ENCODE data around the gene EFEMP1.

GRCh38 chr2:55865096-55865835 lies 58.3 kb downstream of the EFEMP1 start:
- TF ChIP-seq, protein P1, sequence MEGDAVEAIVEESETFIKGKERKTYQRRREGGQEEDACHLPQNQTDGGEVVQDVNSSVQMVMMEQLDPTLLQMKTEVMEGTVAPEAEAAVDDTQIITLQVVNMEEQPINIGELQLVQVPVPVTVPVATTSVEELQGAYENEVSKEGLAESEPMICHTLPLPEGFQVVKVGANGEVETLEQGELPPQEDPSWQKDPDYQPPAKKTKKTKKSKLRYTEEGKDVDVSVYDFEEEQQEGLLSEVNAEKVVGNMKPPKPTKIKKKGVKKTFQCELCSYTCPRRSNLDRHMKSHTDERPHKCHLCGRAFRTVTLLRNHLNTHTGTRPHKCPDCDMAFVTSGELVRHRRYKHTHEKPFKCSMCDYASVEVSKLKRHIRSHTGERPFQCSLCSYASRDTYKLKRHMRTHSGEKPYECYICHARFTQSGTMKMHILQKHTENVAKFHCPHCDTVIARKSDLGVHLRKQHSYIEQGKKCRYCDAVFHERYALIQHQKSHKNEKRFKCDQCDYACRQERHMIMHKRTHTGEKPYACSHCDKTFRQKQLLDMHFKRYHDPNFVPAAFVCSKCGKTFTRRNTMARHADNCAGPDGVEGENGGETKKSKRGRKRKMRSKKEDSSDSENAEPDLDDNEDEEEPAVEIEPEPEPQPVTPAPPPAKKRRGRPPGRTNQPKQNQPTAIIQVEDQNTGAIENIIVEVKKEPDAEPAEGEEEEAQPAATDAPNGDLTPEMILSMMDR (IDR thresholded peaks at IDR 0.05): no peak
- TF ChIP-seq POLR2A (IDR thresholded peaks at IDR 0.05): no peak
